Hematopoietic multipotent progenitor cell treated with erythropoietin and hydrocortisone succinate and interleukin-3 and kit ligand, for 8 days (in vitro differentiated cells): ENCODE measurements around the gene PNPLA2.

Experiments used
- DNase-seq: peaks from one replicate; pipeline ENCODE4 v3.0.0-alpha.2; 2015

PNPLA2 gene

GRCh38 chr11:819943-820649, 1.4 kb downstream of the PNPLA2 start:
- DNase-seq, result peak; percentile 96

GRCh38 chr11:820655-821511, 2.2 kb downstream of the PNPLA2 start:
- DNase-seq, result no peak

- no peak for DNase-seq
Measured at GRCh38 chr11:821512-822371, 3.0 kb downstream of the PNPLA2 start.

GRCh38 chr11:823441-824291, 5.0 kb downstream of the PNPLA2 start:
- no peak for DNase-seq

- DNase-seq, result no peak
Measured at GRCh38 chr11:824292-824880, 5.7 kb downstream of the PNPLA2 start.

GRCh38 chr11:824942-825341, 6.2 kb downstream of the PNPLA2 start:
- DNase-seq, result no peak

GRCh38 chr11:825366-826226, 6.9 kb downstream of the PNPLA2 start:
- DNase-seq, result no peak

GRCh38 chr11:826227-826621, 7.5 kb downstream of the PNPLA2 start:
- no peak for DNase-seq

- DNase-seq, result peak; percentile 11
Measured at GRCh38 chr11:826836-827145, 8.1 kb downstream of the PNPLA2 start.

GRCh38 chr11:827146-827896, 8.6 kb downstream of the PNPLA2 start:
- no peak for DNase-seq

- peak; percentile 1 for DNase-seq
Measured at GRCh38 chr11:827897-828192, 9.1 kb downstream of the PNPLA2 start, which contains the start of gene CRACR2B. CRACR2B (plus strand) TSS chr11:827919; CDS start chr11:828608, 689 bp downstream.

- no peak for DNase-seq
Measured at GRCh38 chr11:828506-829175, 9.9 kb downstream of the PNPLA2 start.

GRCh38 chr11:829176-829846, 10.6 kb downstream of the PNPLA2 start:
- DNase-seq, result peak; percentile 8

GRCh38 chr11:829847-830294, 11.2 kb downstream of the PNPLA2 start:
- peak; percentile 1 for DNase-seq

GRCh38 chr11:830295-831117, 11.8 kb downstream of the PNPLA2 start:
- peak; percentile 66 for DNase-seq

- no peak for DNase-seq
Measured at GRCh38 chr11:831118-831864, 12.6 kb downstream of the PNPLA2 start.

GRCh38 chr11:831961-832528, 13.3 kb downstream of the PNPLA2 start:
- DNase-seq, result no peak
